HG03558 (cell line): Measurements from ENCODE around the gene CPT1C.

ENCODE experiments used
- ATAC-seq: cut with Tn5 transposase; IDR thresholded peaks from one replicate; pipeline ENCODE4 v1.9.1; 2021; ENCODE audit warnings: moderate number of reproducible peaks; ENCODE audit not compliant: unreplicated experiment; ENCODE audit errors: extremely low read depth

Gene CPT1C

DNA sequence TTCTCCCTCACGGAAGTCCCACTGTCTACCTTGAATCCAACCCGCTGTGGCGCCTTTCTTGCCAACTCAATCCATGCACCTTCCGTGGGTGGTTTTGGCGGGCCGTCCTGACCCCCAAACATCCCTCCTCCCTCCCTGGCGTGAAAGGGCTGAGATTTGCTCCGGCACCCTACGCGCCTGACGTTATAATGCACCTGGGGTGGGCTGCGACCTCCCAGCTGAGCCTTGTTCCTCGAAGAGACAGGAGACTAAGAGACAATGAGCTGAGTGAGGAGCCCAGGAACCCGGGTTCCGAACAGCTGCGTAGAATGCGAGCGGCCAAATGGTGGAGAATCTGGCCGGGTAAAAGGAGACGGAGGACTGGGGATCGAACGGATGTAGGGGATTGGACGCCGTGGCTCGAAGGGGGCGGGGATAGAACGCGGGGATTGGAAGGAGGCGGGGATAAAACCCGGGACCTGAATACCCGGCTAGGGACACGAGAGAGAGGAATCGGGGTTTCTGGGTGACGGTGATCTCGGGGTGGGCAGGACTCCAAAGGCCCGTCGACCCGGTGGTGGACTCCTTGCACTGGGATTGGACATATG is at the start of gene CPT1C:
TSS of gene CPT1C (plus strand) at position 461 of the 587 bp plus-strand sequence. CDS start 1,137 bp downstream, outside the sequence.
- ATAC-seq = no peak

GRCh38 chr19:49641688-49642491 is 49.0 kb upstream of the CPT1C start, which contains the start of gene SCAF1:
TSS of gene SCAF1 (plus strand) at chr19:49642209. CDS start at chr19:49645027, 2,818 bp downstream.
- peak; percentile 30 for ATAC-seq

DNA sequence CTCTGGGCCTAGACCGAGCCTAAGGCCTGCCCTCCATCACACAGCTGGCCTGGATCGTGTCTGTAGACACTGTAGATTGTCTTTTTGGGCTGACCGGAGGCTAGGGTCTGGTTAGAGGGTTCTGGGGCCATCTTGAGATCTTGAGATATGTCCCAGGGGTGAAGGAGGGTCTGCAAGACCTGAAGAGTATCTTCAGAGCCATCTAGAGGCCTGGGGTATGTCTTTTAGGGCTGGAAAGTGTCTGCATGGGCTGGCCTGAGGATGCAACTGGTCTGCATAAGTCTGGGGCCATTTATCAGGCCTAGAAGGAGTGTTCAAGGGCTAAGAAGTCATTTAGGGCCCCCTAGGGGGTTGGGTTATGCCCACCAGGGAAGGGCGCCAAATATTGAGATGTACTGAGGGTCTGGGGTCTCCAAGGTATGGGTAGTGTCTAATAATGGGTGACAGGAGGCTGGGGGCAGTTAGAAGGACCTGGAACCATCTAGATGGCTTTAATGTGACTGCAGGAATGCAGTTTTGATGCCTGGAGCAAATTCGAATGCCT is 48.4 kb upstream of the CPT1C start:
- no peak for ATAC-seq

DNA sequence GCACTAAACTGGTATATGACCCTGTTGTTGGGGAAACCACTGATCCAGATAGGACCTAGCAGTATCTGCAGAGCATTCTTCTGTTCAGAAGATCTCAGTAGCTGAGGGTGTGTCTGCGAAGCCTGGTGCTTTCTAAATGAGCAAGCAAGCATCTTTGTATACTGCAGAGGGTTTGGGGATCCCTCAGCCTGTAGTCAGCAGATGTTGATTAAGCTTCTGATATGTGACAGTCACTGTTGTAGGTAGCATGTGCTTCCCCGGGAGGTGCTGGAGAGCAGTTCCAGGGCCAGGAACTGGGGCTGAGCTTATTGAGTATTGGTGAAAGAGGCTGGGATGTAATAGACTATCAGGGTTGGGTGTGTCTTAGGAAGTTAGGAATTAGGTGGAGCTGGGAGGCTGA is 47.5 kb upstream of the CPT1C start:
- no peak for ATAC-seq

- no peak for ATAC-seq
Measured at GRCh38 chr19:49645592-49645991, 45.3 kb upstream of the CPT1C start.

- no peak for ATAC-seq
Measured at GRCh38 chr19:49645995-49646394, 44.9 kb upstream of the CPT1C start.

GRCh38 chr19:49646586-49646985 is 44.3 kb upstream of the CPT1C start:
- ATAC-seq = no peak

- ATAC-seq = no peak
Measured at GRCh38 chr19:49651029-49651819, 39.7 kb upstream of the CPT1C start.

- no peak for ATAC-seq
Measured at GRCh38 chr19:49651820-49652550, 38.9 kb upstream of the CPT1C start.

DNA sequence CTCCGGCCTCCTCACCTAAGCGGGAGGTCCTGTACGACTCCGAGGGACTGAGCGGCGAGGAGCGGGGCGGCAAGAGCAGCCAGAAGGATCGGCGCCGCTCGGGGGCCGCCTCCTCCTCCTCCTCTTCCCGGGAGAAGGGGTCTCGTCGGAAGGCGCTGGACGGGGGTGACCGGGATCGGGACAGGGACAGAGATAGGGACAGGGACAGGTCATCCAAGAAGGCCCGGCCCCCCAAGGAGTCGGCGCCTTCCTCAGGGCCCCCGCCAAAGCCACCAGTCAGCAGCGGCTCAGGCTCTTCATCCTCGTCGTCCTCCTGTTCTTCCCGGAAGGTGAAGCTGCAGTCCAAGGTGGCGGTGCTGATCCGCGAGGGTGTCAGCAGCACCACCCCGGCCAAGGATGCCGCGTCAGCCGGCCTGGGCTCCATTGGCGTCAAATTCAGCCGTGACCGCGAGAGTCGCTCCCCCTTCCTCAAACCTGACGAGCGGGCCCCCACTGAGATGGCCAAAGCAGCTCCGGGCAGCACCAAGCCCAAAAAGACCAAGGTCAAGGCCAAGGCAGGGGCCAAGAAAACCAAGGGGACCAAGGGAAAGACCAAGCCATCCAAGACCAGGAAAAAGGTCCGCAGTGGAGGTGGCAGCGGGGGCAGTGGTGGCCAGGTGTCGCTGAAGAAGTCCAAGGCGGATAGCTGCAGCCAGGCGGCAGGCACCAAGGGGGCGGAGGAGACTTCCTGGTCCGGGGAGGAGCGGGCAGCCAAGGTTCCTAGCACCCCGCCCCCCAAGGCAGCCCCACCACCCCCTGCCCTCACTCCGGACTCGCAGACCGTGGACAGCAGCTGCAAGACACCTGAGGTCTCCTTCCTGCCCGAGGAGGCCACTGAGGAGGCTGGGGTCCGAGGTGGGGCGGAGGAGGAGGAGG is 38.1 kb upstream of the CPT1C start:
- no peak for ATAC-seq

DNA sequence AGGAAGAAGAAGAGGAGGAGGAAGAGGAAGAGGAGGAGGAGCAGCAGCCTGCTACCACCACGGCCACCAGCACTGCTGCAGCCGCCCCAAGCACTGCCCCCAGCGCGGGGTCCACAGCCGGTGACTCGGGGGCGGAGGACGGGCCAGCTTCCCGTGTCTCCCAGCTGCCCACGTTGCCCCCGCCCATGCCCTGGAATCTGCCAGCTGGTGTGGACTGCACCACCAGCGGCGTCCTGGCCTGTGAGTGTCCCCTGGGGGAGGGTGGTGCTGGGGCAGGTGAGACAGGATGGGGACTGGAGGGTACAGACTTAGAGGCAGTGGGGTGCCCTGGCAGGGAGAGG is 37.5 kb upstream of the CPT1C start:
- no peak for ATAC-seq

GRCh38 chr19:49654581-49654980 is 36.3 kb upstream of the CPT1C start:
- ATAC-seq = no peak

DNA sequence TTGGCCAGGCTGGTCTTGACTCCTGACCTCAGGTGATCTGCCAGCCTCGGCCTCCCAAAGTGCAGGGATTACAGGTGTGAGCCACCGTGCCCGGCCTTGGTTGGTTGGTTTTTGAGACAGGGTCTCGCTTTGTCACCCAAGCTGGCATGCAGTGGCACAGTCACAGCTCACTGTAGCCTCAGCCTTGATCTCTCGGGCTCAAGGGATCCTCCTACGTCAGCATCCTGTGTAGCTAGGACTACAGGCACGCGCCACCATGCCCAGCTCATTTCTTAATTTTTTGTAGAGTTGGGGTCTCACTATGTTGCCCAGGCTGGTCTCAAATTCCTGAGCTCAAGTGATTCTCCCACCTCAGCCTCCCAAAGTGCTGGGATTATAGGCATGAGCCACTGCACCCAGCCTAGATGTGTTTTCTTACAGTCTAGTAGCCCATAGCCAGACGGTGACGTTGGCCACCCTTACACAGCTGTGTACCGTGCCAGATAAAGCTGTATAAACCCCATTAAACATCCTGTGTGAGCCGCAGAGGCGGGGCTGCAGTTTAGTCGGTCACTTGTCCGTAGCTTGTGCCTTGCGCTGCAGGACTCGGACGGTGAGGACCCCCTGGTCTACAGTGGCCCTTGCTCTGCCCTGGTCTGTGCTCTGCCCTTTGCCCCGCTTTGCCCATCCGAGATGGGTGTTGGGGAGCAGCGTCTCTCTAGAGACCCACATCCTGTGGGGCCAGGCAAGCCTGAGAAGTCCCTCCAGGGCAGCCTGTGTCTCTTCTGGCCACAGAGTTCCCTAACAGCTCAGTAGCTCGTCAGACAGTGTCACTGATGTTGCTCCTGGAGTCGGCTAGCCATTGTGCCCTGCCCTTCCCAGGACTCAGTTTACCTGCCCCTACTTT is 35.1 kb upstream of the CPT1C start:
- no peak for ATAC-seq

DNA sequence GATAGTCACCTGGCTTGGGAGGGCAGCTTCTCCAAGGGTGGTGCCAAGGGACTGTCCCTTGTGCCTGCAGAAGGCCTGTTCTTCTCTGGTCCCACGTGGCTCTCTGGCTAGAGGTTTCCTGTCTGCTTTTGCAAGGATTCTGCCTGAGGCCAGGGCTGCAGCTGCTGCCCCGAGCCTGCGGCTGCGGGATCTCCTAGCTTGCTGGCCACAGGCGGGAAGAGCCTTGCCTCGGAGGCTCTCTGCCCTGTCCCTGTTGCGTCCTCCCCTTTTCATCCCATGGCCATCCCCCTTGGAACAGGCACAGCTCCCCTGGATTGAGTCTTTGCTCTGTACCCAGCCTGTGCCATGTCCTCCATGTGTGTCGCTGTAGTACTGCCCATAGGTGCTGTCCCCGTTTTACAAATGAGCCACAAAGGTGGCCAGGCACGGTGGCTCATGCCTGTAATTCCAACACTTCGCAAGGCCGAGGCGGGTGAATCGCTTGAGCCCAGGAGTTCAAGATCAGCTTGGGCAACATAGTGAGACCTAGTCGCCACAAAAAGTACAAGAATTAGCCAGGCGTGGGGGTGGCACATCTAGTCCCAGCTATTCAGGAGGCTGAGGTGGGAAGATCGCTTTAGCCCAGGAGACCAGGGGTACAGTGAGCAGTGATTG is 34.3 kb upstream of the CPT1C start:
- no peak for ATAC-seq

GRCh38 chr19:49657493-49658138 is 33.3 kb upstream of the CPT1C start:
- no peak for ATAC-seq

DNA sequence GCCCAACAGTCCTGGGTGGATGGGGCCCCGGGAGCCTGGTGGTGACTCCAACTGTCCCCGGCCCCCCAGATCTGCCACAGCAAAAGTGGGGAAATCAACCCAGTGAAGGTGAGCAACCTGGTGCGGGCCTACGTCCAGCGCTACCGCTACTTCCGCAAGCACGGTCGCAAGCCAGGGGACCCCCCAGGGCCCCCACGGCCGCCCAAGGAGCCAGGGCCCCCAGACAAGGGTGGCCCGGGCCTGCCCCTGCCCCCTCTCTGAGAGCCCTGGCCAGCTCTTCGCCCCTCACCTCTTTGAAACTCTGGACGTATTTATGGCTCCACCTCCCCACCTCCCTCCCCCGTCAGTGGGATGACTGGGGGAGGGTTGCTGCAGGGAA is 32.8 kb upstream of the CPT1C start:
- no peak for ATAC-seq
